HFF-Myc (cell line): ENCODE results near the gene TSPAN9.
A peak's percentile ranks its signal among the peaks of the same experiment; 100 is the strongest.

Experiments
- DNase-seq: peaks from one replicate; pipeline ENCODE4 v3.0.0-alpha.2; 2011; ENCODE audit warnings: low read depth; ENCODE audit errors: extremely low read depth
- H3K4me3 ChIP-seq: replicated peaks from 2 replicates; pipeline ENCODE4 v1.5.1; 2011; ENCODE audit warnings: low read depth, mild to moderate bottlenecking, control low read depth, low read length
- TF ChIP-seq, protein P1 (sequence below): IDR thresholded peaks from 2 replicates; pipeline ENCODE4 v1.5.1; 2012; ENCODE audit warnings: mild to moderate bottlenecking, low read depth, low read length, control low read depth; ENCODE audit errors: missing control alignments

Gene TSPAN9

DNA sequence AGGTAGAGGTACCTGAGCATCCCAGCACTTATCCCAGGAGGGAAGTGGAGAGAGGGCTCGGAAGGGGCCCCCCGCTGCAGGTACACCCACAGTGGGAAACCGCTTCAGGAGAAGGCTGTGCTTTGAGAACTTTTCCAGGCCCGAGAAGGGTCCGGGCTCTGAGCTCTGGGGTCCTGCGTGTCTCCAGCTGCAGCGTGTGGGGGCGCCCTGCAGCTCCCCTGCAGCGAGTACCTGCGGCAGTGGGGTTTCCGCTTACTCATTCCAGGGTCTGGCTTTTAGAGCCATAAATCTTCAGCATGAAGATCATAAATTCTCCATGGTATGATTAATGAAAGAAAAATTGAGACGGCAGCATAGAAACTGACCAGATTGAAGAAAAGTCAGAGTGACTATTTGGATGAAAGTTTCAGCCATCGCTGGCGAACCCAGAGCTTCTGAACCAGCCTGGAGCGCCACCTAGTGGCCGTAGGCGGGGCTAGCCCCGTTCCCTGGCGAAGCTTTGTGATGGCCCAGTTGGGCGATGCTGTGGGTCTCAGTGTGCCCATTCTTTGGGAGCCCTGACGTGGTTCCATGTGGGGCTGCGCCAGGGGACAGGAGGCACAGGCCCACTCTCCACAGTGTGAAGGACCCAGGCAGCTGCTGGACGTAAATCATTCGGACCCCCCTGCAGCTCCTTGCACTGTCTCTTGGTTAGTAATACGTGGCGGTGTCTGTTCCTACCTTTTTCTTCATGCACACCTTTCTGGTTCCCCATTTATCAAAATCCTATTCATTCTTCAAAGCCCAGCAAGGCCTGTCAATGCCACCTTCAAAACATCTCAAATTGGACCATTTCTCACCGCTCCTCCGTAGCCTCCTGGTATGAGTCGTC lies 198.2 kb downstream of the TSPAN9 start:
- DNase-seq = no peak
- TF ChIP-seq, protein P1, sequence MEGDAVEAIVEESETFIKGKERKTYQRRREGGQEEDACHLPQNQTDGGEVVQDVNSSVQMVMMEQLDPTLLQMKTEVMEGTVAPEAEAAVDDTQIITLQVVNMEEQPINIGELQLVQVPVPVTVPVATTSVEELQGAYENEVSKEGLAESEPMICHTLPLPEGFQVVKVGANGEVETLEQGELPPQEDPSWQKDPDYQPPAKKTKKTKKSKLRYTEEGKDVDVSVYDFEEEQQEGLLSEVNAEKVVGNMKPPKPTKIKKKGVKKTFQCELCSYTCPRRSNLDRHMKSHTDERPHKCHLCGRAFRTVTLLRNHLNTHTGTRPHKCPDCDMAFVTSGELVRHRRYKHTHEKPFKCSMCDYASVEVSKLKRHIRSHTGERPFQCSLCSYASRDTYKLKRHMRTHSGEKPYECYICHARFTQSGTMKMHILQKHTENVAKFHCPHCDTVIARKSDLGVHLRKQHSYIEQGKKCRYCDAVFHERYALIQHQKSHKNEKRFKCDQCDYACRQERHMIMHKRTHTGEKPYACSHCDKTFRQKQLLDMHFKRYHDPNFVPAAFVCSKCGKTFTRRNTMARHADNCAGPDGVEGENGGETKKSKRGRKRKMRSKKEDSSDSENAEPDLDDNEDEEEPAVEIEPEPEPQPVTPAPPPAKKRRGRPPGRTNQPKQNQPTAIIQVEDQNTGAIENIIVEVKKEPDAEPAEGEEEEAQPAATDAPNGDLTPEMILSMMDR = peak; percentile 98
- no peak overlapping the region for H3K4me3 ChIP-seq

- H3K4me3 ChIP-seq = no peak overlapping the region
- TF ChIP-seq, protein P1 = no peak
- DNase-seq = no peak
Observed at GRCh38 chr12:3276226-3276625, 199.0 kb downstream of the TSPAN9 start.

GRCh38 chr12:3277306-3277943 lies 200.2 kb downstream of the TSPAN9 start:
- TF ChIP-seq, protein P1 = no peak
- DNase-seq = no peak
- no peak overlapping the region for H3K4me3 ChIP-seq

DNA sequence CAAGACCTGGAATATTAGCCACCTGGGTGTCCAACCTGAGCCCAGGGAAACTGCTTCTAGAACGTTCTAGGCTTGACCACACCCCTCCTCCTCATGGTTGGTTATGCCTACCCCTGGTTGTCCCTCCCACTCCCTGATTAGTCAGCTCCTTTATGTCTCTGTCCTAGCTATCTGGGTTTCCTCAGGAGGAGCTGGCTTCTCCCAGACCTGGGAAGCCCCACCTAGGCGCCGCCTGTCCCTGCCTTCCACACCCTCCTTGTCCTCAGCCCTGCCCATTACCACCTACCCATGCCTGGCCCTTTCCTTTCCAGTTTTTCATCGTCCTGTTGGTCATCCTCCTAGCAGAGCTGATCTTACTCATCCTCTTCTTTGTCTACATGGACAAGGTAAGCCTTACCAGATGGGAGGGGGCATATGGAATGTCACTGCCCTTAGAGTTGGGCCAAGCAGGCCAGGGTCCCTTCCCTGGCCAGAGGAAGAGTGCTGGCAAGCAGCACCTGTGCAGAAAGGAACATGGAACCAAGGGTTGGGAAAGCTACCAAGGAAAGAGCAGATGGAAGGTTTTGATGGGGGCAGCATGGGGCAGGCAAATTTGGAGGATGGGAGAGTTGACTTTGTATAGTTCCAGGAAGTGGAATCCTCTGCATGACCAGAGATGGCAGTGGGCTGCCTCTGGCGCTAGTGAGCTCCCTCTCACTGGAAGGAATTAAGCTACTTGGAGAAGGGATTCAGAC lies 201.7 kb downstream of the TSPAN9 start:
- TF ChIP-seq, protein P1 = no peak
- no peak overlapping the region for H3K4me3 ChIP-seq
- no peak for DNase-seq

DNA sequence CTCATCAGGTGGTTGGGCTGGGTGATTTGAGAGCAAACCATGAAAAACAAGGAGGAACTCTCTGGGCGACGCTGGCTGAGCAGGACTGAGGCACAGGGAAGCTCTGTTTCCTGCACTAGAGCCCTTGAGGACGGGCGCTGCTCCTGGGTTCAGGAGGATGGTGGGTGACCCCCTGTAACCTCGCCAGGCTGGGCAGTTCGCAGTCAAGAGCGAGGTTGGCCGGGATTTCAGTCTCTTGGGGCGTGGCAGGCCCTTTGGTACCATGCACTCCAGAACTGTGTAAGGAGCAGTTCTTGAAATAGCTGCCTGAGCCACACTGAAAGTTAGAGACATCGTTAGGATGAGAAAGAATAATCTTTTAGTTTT lies 202.2 kb downstream of the TSPAN9 start:
- DNase-seq = no peak
- TF ChIP-seq, protein P1 = no peak
- no peak overlapping the region for H3K4me3 ChIP-seq

DNA sequence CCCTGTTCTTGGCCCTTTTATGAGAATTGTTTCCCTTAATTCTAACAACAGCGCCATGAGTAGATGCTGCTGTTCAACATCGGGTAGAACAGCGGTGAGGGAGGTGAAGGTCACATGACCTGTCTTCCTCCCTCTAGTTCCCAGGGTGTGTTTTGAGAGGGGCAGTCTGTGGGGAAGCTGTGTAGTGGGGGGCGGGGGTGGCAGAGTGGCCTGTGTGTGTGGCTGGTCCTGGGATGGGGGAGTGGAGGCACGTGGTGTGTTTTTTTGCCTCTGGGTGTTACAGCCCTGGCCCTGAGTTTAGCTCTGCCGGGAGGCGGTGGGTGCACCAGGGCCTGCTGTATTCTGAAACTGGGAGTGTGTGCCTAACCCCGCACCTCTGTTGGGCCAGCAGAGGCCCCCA lies 202.7 kb downstream of the TSPAN9 start:
- no peak overlapping the region for H3K4me3 ChIP-seq
- DNase-seq = no peak
- TF ChIP-seq, protein P1 = no peak
